ENCODE data around the gene KRTAP6-2. TPM values are rescaled to one million over a fixed set of nuclear protein-coding genes. Genes with fewer than 3 reads are reported as not detected.

Gene KRTAP6-2
- total and polyA plus RNA-seq, 2 of the 8 experiments (the other 6 are each of a cell fraction or from before 2014, with no cell fraction given), result not detected

- TF ChIP-seq CHD7 (IDR thresholded peaks at IDR 0.05; ENCODE audit: insufficient replicate concordance, low read length) (no peak), TAF7 (optimal IDR thresholded peaks at IDR 0.05; ENCODE audit: borderline replicate concordance, low read depth, low read length) (no peak)
Measured at GRCh38 chr21:30592140-30592539, 6.6 kb downstream of the KRTAP6-2 start, which contains the start of gene KRTAP6-3 (continued).
